Osteoblast (primary cell): ENCODE data around the gene CNTN5. TPM values are rescaled to one million over a fixed set of nuclear protein-coding genes. Genes with fewer than 3 reads are reported as not detected.

Experiments
- DNase-seq: peaks from one replicate; pipeline ENCODE4 v3.0.0; 2011; ENCODE audit warnings: low spot score, mixed read lengths; ENCODE audit not compliant: insufficient read length; ENCODE audit errors: missing footprints
- H2AFZ ChIP-seq: 2 replicates; pipeline ENCODE4 v1.6.0; 2011; ENCODE audit warnings: mild to moderate bottlenecking, low read length
- H3K27ac ChIP-seq: 2 replicates; pipeline ENCODE4 v1.5.1; 2011; ENCODE audit warnings: mild to moderate bottlenecking, low read depth, low read length, moderate library complexity
- H3K27me3 ChIP-seq: 2 replicates; pipeline ENCODE4 v1.6.0; 2012; ENCODE audit warnings: mild to moderate bottlenecking, control low read depth, inconsistent platforms, low read length, moderate library complexity; ENCODE audit not compliant: insufficient read depth
- H3K36me3 ChIP-seq: 2 replicates; pipeline ENCODE4 v1.5.1; 2011; ENCODE audit warnings: mild to moderate bottlenecking, low read length, control low read depth, moderate library complexity; ENCODE audit not compliant: insufficient read depth
- H3K4me1 ChIP-seq: 2 replicates; pipeline ENCODE4 v1.5.1; 2011; ENCODE audit warnings: mild to moderate bottlenecking, low read length, control low read depth, moderate library complexity; ENCODE audit not compliant: insufficient read depth
- H3K4me2 ChIP-seq: 2 replicates; pipeline ENCODE4 v1.6.0; 2011; ENCODE audit warnings: mild to moderate bottlenecking, low read length; ENCODE audit not compliant: insufficient read depth
- H3K4me3 ChIP-seq: fragments of 200-600 bp; sonication (generic); 3 replicates; pipeline ENCODE4 v1.5.1; 2012; ENCODE audit warnings: mild to moderate bottlenecking, low read length, inconsistent platforms; ENCODE audit not compliant: insufficient read depth
- H3K79me2 ChIP-seq: 2 replicates; pipeline ENCODE4 v1.6.0; 2012; ENCODE audit warnings: mild to moderate bottlenecking, low read length, control low read depth, inconsistent platforms; ENCODE audit not compliant: insufficient read depth
- H3K9me3 ChIP-seq: 2 replicates; pipeline ENCODE4 v1.5.1; 2011; ENCODE audit warnings: low read depth, low read length, control low read depth
- H4K20me1 ChIP-seq: 2 replicates; pipeline ENCODE4 v1.6.0; 2012; ENCODE audit warnings: mild to moderate bottlenecking, low read length, control low read depth; ENCODE audit not compliant: insufficient read depth
- CTCF ChIP-seq: IDR thresholded peaks from 2 replicates; pipeline ENCODE4 v1.5.1; 2011; ENCODE audit warnings: mild to moderate bottlenecking, low read depth, low read length, moderate library complexity; ENCODE audit errors: extremely low read depth
- total RNA-seq: library from RNA; depleted of rRNA; stranded (reverse); fragments of >200 nt; gene quantifications from 2 replicates; pipeline ENCODE4 v1.2.3, GENCODE V29; 2012

CNTN5 gene
- total RNA-seq, 1 donor = not detected

DNA sequence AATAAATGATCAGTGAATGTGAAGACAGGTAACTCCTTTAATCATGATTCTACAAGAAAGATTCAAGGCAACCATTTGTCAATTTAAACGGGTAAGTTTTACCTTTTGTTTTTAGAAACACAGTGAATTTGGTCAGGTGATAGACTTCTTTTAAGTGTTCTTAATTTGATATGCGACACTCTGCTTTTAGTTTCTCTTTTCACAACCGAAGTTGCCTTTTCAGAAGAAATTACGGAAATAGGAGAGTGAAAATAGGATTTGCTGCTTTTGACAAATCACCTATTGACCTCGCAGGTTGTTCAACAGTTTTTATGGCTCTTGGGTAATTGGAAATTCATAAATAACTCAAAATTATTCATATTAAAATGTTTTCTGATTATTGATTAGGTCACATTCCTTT, 142.1 kb downstream of the CNTN5 start:
- Histone ChIP-seq H3K27ac (no peak overlapping the region), H3K36me3 (no peaks in the 10 kb centered on the region), H3K4me3 (no peak overlapping the region), H3K27me3 (no peaks in the 10 kb centered on the region), H2AFZ (no peak overlapping the region), H3K9me3 (no peaks in the 10 kb centered on the region), H4K20me1 (no peaks in the 10 kb centered on the region), H3K79me2 (no peaks in the 10 kb centered on the region), H3K4me2 (no peak overlapping the region), H3K4me1 (no peaks in the 10 kb centered on the region)
- TF ChIP-seq CTCF = no peak
- DNase-seq = no peak

DNA sequence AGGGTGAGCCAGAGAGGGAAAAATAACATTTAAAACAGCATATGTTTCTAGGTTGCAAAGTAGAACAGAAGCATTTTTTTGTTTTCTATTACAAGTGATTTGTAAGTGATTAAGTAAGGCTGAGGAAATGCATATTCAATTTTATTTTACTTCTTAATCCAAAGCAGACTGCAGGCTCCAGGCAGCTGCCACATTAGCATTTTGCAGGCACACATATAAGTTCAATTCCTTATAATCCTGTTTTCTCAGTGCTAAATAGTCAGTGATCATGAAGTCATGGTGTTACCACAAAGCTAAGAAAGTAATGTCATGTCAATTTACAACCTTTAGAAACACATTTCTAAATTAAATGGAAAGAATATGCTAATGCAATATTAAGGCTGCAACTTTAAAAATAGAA, 149.8 kb downstream of the CNTN5 start:
- no peak for TF ChIP-seq CTCF
- H3K9me3 ChIP-seq = no peaks in the 10 kb centered on the region
- H3K4me3 ChIP-seq = no peak overlapping the region
- no peak overlapping the region for H2AFZ ChIP-seq
- no peak overlapping the region for H3K4me2 ChIP-seq
- no peaks in the 10 kb centered on the region for H4K20me1 ChIP-seq
- H3K27me3 ChIP-seq = no peaks in the 10 kb centered on the region
- H3K79me2 ChIP-seq = no peaks in the 10 kb centered on the region
- H3K27ac ChIP-seq = no peak overlapping the region
- no peak for DNase-seq
- H3K36me3 ChIP-seq = no peaks in the 10 kb centered on the region
- no peaks in the 10 kb centered on the region for H3K4me1 ChIP-seq

DNA sequence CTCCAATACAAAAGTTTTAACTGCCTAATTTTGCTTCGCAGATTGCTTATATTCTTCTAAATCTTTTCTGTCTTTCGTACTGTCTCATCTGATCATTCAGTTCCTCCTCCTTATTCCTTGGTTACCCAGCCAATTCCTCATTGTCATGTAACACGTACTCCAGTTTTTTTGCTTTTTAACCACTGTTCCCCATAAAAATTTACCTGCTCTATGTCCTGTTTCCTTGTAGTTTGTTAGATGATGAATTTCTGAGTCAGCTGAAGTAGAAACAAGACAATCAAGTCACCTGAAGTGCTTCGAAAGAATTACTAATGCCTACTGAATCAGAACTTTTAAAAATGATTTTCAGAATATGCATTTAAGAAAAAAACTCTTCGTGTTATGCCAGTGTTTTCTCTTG, 150.6 kb downstream of the CNTN5 start:
- H3K4me3 ChIP-seq = no peak overlapping the region
- no peak overlapping the region for H3K27ac ChIP-seq
- no peaks in the 10 kb centered on the region for H3K79me2 ChIP-seq
- H4K20me1 ChIP-seq = no peaks in the 10 kb centered on the region
- H3K9me3 ChIP-seq = no peaks in the 10 kb centered on the region
- TF ChIP-seq CTCF = no peak
- DNase-seq = no peak
- no peaks in the 10 kb centered on the region for H3K36me3 ChIP-seq
- no peaks in the 10 kb centered on the region for H3K27me3 ChIP-seq
- H3K4me1 ChIP-seq = no peaks in the 10 kb centered on the region
- H3K4me2 ChIP-seq = no peak overlapping the region
- no peak overlapping the region for H2AFZ ChIP-seq

DNA sequence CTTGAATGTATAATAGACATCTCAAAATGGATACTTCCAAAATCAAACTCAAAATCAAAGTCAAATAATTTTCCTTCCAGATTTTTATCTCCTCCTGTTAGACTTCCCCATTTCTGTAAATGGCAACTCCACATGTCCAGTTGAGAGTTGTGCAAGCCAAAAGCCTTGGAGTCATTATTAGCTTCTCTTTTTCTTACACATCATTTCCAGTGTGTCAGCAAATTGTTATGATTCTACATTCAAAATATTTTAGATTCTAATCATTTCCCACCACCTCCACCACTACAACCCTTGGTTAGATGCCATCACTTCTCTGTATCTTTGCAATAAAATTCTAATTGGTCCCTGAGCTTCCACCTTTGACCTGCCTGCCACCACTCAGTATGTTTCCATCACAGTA, 155.7 kb downstream of the CNTN5 start:
- no peak for TF ChIP-seq CTCF
- no peaks in the 10 kb centered on the region for H4K20me1 ChIP-seq

More for the DNA sequence above, 155.7 kb downstream of the CNTN5 start:
- Histone ChIP-seq H3K27me3 (no peaks in the 10 kb centered on the region), H2AFZ (no peak overlapping the region), H3K9me3 (no peaks in the 10 kb centered on the region), H3K4me1 (no peaks in the 10 kb centered on the region), H3K27ac (no peak overlapping the region), H3K36me3 (no peaks in the 10 kb centered on the region), H3K4me3 (no peak overlapping the region), H3K79me2 (no peaks in the 10 kb centered on the region), H3K4me2 (no peak overlapping the region)
- no peak for DNase-seq
